Ovary (tissue), 3 donors: Measurements from ENCODE around the gene PYDC1.

Source experiments
- CTCF ChIP-seq, 3 donors: fragments of 450-650 bp in 2 of 3; fragments of 200-600 bp in 1 of 3; IDR thresholded peaks; one replicate each; pipeline versions ENCODE4 v1.5.1 to v1.8.0; 2016 to 2022; ENCODE audit warnings: antibody characterized with exemption in 3 of 3, mild to moderate bottlenecking in 1 of 3
- EP300 ChIP-seq: sonication (generic); formaldehyde crosslinking; IDR thresholded peaks from one replicate; pipeline ENCODE4 v1.6.1; 2017; ENCODE audit warnings: antibody characterized with exemption
- POLR2A ChIP-seq: fragments of 450-650 bp; IDR thresholded peaks from one replicate; pipeline ENCODE4 v1.6.1; 2017; ENCODE audit warnings: antibody characterized with exemption, mild to moderate bottlenecking, moderate library complexity
- donor health status: DM: no; HTN: no; CAD: no.

GRCh38 chr16:31179747-31180459 is 37.0 kb downstream of the PYDC1 start, which contains the start of gene FUS:
- TF ChIP-seq EP300, result no peak
- peak; percentile 98 for TF ChIP-seq POLR2A
- peak; percentile 14 to 52 (median 34) for TF ChIP-seq CTCF (IDR thresholded peaks at IDR 0.05)
